WTC11 (cell line): ENCODE measurements around the gene LCORL. TPM values are rescaled to one million over a fixed set of nuclear protein-coding genes. Genes with fewer than 3 reads are reported as not detected.
A peak's percentile ranks its signal among the peaks of the same experiment; 100 is the strongest.

Source experiments
- ATAC-seq: fragments of 200-7000 bp; cut with Tn5 transposase; 2 replicates; pipeline ENCODE4 v1.10.0; 2021; ENCODE audit warnings: mild to moderate bottlenecking, moderate library complexity
- CTCF ChIA-PET: fragments of 300-600 bp; sonication (Branson Sonifier 250); formaldehyde crosslinking; loops from one replicate; lab custom pipeline; 2021; ENCODE audit warnings: antibody characterized with exemption; lab: Charles Lee
- POLR2A ChIA-PET: fragments of 350-600 bp; sonication (Branson Sonifier 250); formaldehyde crosslinking; loops from one replicate; lab custom pipeline; 2021; ENCODE audit warnings: antibody characterized with exemption; lab: Charles Lee
- DNase-seq: peaks from one replicate; pipeline ENCODE4 v3.0.0; 2021; ENCODE audit warnings: low spot score
- H3K27ac Mint-ChIP-seq: 2 replicates; pipeline ENCODE4 v1.8.0; 2021; ENCODE audit warnings: mixed read lengths
- H3K27me3 Mint-ChIP-seq: 2 replicates; pipeline ENCODE4 v1.8.0; 2021; ENCODE audit warnings: low read depth, mild to moderate bottlenecking, moderate library complexity, mixed read lengths
- H3K36me3 Mint-ChIP-seq: 2 replicates; pipeline ENCODE4 v1.8.0; 2021; ENCODE audit warnings: mixed read lengths
- H3K4me1 Mint-ChIP-seq: 2 replicates; pipeline ENCODE4 v1.8.0; 2022; ENCODE audit warnings: mixed read lengths
- H3K4me3 Mint-ChIP-seq: 2 replicates; pipeline ENCODE4 v1.8.0; 2021; ENCODE audit warnings: mild to moderate bottlenecking, moderate library complexity, mixed read lengths
- H3K9me3 Mint-ChIP-seq: 2 replicates; pipeline ENCODE4 v1.8.0; 2021; ENCODE audit warnings: mixed read lengths
- FOXK1 ChIP-seq: sonication (generic); formaldehyde crosslinking; IDR thresholded peaks from 2 replicates; pipeline ENCODE4 v1.8.0; 2022; ENCODE audit warnings: mild to moderate bottlenecking, moderate library complexity, missing genetic modification reagents
- HMGXB4 ChIP-seq: sonication (generic); formaldehyde crosslinking; IDR thresholded peaks from 2 replicates; pipeline ENCODE4 v1.8.1; 2023; ENCODE audit warnings: mild to moderate bottlenecking, moderate library complexity, missing genetic modification reagents
- IRF1 ChIP-seq: sonication (generic); formaldehyde crosslinking; IDR thresholded peaks from 2 replicates; pipeline ENCODE4 v1.8.0; 2023; ENCODE audit warnings: missing genetic modification reagents
- PRRX2 ChIP-seq: fragments of 250-450 bp; sonication (Bioruptor Pico); IDR thresholded peaks from 2 replicates; pipeline ENCODE4 v1.8.0; 2021; ENCODE audit warnings: mild to moderate bottlenecking
- RORB ChIP-seq: fragments of 250-450 bp; sonication (Bioruptor Pico); IDR thresholded peaks from 2 replicates; pipeline ENCODE4 v1.9.0; 2021; ENCODE audit warnings: mild to moderate bottlenecking
- TEAD4 ChIP-seq: sonication (generic); formaldehyde crosslinking; IDR thresholded peaks from 2 replicates; pipeline ENCODE4 v1.8.0; 2022; ENCODE audit warnings: mild to moderate bottlenecking, missing genetic modification reagents
- ZBTB43 ChIP-seq: sonication (generic); formaldehyde crosslinking; IDR thresholded peaks from 2 replicates; pipeline ENCODE4 v1.8.1; 2023; ENCODE audit warnings: mild to moderate bottlenecking, missing genetic modification reagents
- ZNF138 ChIP-seq: sonication (generic); formaldehyde crosslinking; conservative IDR thresholded peaks from 2 replicates; pipeline ENCODE4 v1.8.1; 2022; ENCODE audit warnings: mild to moderate bottlenecking, moderate library complexity, missing genetic modification reagents
- ZNF232 ChIP-seq: sonication (generic); formaldehyde crosslinking; IDR thresholded peaks from 2 replicates; pipeline ENCODE4 v1.8.0; 2022; ENCODE audit warnings: mild to moderate bottlenecking, missing genetic modification reagents
- ZNF671 ChIP-seq: fragments of 250-450 bp; sonication (Bioruptor Pico); IDR thresholded peaks from 2 replicates; pipeline ENCODE4 v1.8.0; 2021; ENCODE audit warnings: mild to moderate bottlenecking
- total RNA-seq: library from RNA; stranded (reverse); gene quantifications from 3 replicates; pipeline ENCODE4 v1.2.3, GENCODE V29; 2021
- TF ChIP-seq, protein P1 (sequence below): sonication (generic); formaldehyde crosslinking; IDR thresholded peaks from 2 replicates; pipeline ENCODE4 v1.8.0; 2023; ENCODE audit warnings: missing genetic modification reagents, mild to moderate bottlenecking, borderline replicate concordance
- TF ChIP-seq, protein P2 (sequence below): sonication (generic); formaldehyde crosslinking; IDR thresholded peaks from 2 replicates; pipeline ENCODE4 v1.8.0; 2022; ENCODE audit warnings: mild to moderate bottlenecking, missing genetic modification reagents
- TF ChIP-seq, protein P3 (sequence below): fragments of 250-450 bp; sonication (Bioruptor Pico); IDR thresholded peaks from 2 replicates; pipeline ENCODE4 v1.9.0; 2021; ENCODE audit warnings: mild to moderate bottlenecking
- TF ChIP-seq, protein P4 (sequence below): sonication (generic); formaldehyde crosslinking; IDR thresholded peaks from 2 replicates; pipeline ENCODE4 v1.8.1; 2022; ENCODE audit warnings: missing genetic modification reagents, borderline replicate concordance
- TF ChIP-seq, protein P5 (sequence below): sonication (generic); formaldehyde crosslinking; IDR thresholded peaks from 2 replicates; pipeline ENCODE4 v1.8.0; 2022; ENCODE audit warnings: mild to moderate bottlenecking, missing genetic modification reagents
- TF ChIP-seq, protein P6 (sequence below): fragments of 250-450 bp; sonication (Bioruptor Pico); IDR thresholded peaks from 2 replicates; pipeline ENCODE4 v1.9.0; 2021; ENCODE audit warnings: mild to moderate bottlenecking, borderline replicate concordance
- TF ChIP-seq, protein P7 (sequence below): sonication (generic); formaldehyde crosslinking; IDR thresholded peaks from 2 replicates; pipeline ENCODE4 v1.8.0; 2022; ENCODE audit warnings: mild to moderate bottlenecking, missing genetic modification reagents

Gene LCORL
- total RNA-seq, 1 experiment from 2014 or later, result 19.9 TPM

GRCh38 chr4:17997129-17997528 lies 24.4 kb downstream of the LCORL start:
- Mint-ChIP-seq H3K27ac (0 out of 2 replicates have a peak overlapping the region, but pooled peaks have one; percentile 4), H3K9me3 (no peaks in the 10 kb centered on the region), H3K36me3 (no peaks in the 10 kb centered on the region), H3K27me3 (no peaks in the 10 kb centered on the region), H3K4me3 (no peak overlapping the region), H3K4me1 (peaks cover 23% of the 10 kb centered on the region)
- DNase-seq (no peak), ATAC-seq (no peak)
- POLR2A ChIA-PET, result no interaction called here
- TF ChIP-seq, protein P1, sequence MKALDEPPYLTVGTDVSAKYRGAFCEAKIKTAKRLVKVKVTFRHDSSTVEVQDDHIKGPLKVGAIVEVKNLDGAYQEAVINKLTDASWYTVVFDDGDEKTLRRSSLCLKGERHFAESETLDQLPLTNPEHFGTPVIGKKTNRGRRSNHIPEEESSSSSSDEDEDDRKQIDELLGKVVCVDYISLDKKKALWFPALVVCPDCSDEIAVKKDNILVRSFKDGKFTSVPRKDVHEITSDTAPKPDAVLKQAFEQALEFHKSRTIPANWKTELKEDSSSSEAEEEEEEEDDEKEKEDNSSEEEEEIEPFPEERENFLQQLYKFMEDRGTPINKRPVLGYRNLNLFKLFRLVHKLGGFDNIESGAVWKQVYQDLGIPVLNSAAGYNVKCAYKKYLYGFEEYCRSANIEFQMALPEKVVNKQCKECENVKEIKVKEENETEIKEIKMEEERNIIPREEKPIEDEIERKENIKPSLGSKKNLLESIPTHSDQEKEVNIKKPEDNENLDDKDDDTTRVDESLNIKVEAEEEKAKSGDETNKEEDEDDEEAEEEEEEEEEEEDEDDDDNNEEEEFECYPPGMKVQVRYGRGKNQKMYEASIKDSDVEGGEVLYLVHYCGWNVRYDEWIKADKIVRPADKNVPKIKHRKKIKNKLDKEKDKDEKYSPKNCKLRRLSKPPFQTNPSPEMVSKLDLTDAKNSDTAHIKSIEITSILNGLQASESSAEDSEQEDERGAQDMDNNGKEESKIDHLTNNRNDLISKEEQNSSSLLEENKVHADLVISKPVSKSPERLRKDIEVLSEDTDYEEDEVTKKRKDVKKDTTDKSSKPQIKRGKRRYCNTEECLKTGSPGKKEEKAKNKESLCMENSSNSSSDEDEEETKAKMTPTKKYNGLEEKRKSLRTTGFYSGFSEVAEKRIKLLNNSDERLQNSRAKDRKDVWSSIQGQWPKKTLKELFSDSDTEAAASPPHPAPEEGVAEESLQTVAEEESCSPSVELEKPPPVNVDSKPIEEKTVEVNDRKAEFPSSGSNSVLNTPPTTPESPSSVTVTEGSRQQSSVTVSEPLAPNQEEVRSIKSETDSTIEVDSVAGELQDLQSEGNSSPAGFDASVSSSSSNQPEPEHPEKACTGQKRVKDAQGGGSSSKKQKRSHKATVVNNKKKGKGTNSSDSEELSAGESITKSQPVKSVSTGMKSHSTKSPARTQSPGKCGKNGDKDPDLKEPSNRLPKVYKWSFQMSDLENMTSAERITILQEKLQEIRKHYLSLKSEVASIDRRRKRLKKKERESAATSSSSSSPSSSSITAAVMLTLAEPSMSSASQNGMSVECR (CRISPR knock-in tag), result no peak
- TF ChIP-seq ZBTB43 (CRISPR knock-in tag), result no peak
- TF ChIP-seq, protein P2, sequence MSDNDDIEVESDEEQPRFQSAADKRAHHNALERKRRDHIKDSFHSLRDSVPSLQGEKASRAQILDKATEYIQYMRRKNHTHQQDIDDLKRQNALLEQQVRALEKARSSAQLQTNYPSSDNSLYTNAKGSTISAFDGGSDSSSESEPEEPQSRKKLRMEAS, result no peak
- no peak for TF ChIP-seq ZNF138 (CRISPR knock-in tag)
- no peak for TF ChIP-seq PRRX2 (CRISPR knock-in tag)
- TF ChIP-seq IRF1 (CRISPR knock-in tag), result no peak
- TF ChIP-seq, protein P3, sequence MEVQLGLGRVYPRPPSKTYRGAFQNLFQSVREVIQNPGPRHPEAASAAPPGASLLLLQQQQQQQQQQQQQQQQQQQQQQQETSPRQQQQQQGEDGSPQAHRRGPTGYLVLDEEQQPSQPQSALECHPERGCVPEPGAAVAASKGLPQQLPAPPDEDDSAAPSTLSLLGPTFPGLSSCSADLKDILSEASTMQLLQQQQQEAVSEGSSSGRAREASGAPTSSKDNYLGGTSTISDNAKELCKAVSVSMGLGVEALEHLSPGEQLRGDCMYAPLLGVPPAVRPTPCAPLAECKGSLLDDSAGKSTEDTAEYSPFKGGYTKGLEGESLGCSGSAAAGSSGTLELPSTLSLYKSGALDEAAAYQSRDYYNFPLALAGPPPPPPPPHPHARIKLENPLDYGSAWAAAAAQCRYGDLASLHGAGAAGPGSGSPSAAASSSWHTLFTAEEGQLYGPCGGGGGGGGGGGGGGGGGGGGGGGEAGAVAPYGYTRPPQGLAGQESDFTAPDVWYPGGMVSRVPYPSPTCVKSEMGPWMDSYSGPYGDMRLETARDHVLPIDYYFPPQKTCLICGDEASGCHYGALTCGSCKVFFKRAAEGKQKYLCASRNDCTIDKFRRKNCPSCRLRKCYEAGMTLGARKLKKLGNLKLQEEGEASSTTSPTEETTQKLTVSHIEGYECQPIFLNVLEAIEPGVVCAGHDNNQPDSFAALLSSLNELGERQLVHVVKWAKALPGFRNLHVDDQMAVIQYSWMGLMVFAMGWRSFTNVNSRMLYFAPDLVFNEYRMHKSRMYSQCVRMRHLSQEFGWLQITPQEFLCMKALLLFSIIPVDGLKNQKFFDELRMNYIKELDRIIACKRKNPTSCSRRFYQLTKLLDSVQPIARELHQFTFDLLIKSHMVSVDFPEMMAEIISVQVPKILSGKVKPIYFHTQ (CRISPR knock-in tag), result no peak
- TF ChIP-seq ZNF671 (CRISPR knock-in tag), result no peak
- TF ChIP-seq ZNF232 (CRISPR knock-in tag), result no peak
- TF ChIP-seq, protein P4, sequence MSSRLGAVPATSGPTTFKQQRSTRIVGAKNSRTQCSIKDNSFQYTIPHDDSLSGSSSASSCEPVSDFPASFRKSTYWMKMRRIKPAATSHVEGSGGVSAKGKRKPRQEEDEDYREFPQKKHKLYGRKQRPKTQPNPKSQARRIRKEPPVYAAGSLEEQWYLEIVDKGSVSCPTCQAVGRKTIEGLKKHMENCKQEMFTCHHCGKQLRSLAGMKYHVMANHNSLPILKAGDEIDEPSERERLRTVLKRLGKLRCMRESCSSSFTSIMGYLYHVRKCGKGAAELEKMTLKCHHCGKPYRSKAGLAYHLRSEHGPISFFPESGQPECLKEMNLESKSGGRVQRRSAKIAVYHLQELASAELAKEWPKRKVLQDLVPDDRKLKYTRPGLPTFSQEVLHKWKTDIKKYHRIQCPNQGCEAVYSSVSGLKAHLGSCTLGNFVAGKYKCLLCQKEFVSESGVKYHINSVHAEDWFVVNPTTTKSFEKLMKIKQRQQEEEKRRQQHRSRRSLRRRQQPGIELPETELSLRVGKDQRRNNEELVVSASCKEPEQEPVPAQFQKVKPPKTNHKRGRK (CRISPR knock-in tag), result no peak
- no peak for TF ChIP-seq HMGXB4 (CRISPR knock-in tag)
- no peak for TF ChIP-seq RORB (CRISPR knock-in tag)
- TF ChIP-seq, protein P5, sequence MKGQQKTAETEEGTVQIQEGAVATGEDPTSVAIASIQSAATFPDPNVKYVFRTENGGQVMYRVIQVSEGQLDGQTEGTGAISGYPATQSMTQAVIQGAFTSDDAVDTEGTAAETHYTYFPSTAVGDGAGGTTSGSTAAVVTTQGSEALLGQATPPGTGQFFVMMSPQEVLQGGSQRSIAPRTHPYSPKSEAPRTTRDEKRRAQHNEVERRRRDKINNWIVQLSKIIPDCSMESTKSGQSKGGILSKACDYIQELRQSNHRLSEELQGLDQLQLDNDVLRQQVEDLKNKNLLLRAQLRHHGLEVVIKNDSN (CRISPR knock-in tag), result no peak
- TF ChIP-seq TEAD4 (CRISPR knock-in tag), result no peak
- TF ChIP-seq, protein P6, sequence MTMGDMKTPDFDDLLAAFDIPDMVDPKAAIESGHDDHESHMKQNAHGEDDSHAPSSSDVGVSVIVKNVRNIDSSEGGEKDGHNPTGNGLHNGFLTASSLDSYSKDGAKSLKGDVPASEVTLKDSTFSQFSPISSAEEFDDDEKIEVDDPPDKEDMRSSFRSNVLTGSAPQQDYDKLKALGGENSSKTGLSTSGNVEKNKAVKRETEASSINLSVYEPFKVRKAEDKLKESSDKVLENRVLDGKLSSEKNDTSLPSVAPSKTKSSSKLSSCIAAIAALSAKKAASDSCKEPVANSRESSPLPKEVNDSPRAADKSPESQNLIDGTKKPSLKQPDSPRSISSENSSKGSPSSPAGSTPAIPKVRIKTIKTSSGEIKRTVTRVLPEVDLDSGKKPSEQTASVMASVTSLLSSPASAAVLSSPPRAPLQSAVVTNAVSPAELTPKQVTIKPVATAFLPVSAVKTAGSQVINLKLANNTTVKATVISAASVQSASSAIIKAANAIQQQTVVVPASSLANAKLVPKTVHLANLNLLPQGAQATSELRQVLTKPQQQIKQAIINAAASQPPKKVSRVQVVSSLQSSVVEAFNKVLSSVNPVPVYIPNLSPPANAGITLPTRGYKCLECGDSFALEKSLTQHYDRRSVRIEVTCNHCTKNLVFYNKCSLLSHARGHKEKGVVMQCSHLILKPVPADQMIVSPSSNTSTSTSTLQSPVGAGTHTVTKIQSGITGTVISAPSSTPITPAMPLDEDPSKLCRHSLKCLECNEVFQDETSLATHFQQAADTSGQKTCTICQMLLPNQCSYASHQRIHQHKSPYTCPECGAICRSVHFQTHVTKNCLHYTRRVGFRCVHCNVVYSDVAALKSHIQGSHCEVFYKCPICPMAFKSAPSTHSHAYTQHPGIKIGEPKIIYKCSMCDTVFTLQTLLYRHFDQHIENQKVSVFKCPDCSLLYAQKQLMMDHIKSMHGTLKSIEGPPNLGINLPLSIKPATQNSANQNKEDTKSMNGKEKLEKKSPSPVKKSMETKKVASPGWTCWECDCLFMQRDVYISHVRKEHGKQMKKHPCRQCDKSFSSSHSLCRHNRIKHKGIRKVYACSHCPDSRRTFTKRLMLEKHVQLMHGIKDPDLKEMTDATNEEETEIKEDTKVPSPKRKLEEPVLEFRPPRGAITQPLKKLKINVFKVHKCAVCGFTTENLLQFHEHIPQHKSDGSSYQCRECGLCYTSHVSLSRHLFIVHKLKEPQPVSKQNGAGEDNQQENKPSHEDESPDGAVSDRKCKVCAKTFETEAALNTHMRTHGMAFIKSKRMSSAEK (CRISPR knock-in tag), result no peak
- TF ChIP-seq, protein P7, sequence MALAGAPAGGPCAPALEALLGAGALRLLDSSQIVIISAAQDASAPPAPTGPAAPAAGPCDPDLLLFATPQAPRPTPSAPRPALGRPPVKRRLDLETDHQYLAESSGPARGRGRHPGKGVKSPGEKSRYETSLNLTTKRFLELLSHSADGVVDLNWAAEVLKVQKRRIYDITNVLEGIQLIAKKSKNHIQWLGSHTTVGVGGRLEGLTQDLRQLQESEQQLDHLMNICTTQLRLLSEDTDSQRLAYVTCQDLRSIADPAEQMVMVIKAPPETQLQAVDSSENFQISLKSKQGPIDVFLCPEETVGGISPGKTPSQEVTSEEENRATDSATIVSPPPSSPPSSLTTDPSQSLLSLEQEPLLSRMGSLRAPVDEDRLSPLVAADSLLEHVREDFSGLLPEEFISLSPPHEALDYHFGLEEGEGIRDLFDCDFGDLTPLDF (CRISPR knock-in tag), result no peak
- TF ChIP-seq FOXK1 (CRISPR knock-in tag), result no peak
- CTCF ChIA-PET, result no interaction called here
